GM18867 (cell line): ENCODE data around the gene PEAK1.

Experiments
- ATAC-seq: cut with Tn5 transposase; IDR thresholded peaks from one replicate; pipeline ENCODE4 v1.9.1; 2021; ENCODE audit warnings: mild to moderate bottlenecking, moderate library complexity; ENCODE audit not compliant: unreplicated experiment

The PEAK1 gene

GRCh38 chr15:77068633-77069032 is 351.3 kb downstream of the PEAK1 start:
- no peak for ATAC-seq

GRCh38 chr15:77067691-77068367 is 352.1 kb downstream of the PEAK1 start:
- ATAC-seq: peak; percentile 44

GRCh38 chr15:77066971-77067690 is 352.8 kb downstream of the PEAK1 start:
- ATAC-seq: no peak

- no peak for ATAC-seq
Measured at GRCh38 chr15:77064539-77065308, 355.2 kb downstream of the PEAK1 start.

GRCh38 chr15:77064063-77064462 is 355.8 kb downstream of the PEAK1 start:
- no peak for ATAC-seq

GRCh38 chr15:77063249-77063648 is 356.7 kb downstream of the PEAK1 start:
- no peak for ATAC-seq

- no peak for ATAC-seq
Measured at GRCh38 chr15:77060546-77060945, 359.4 kb downstream of the PEAK1 start.

GRCh38 chr15:77059786-77060361 is 360.0 kb downstream of the PEAK1 start:
- peak; percentile 62 for ATAC-seq

GRCh38 chr15:77058468-77058867 is 361.4 kb downstream of the PEAK1 start:
- ATAC-seq: no peak

- no peak for ATAC-seq
Measured at GRCh38 chr15:77057685-77058084, 362.2 kb downstream of the PEAK1 start.

GRCh38 chr15:77057072-77057471 is 362.8 kb downstream of the PEAK1 start:
- ATAC-seq: no peak

GRCh38 chr15:77053709-77054108 is 366.2 kb downstream of the PEAK1 start:
- ATAC-seq: no peak

- ATAC-seq: no peak
Measured at GRCh38 chr15:77052556-77052955, 367.3 kb downstream of the PEAK1 start.
